Astrocyte (in vitro differentiated cells and primary cell): ENCODE data around the gene MINAR2. TPM values are rescaled to one million over a fixed set of nuclear protein-coding genes. Genes with fewer than 3 reads are reported as not detected.

Experiments
- DNase-seq: peaks from one replicate; pipeline ENCODE4 v3.0.0-alpha.2; 2010; ENCODE audit warnings: low read depth
- FAIRE-seq: peaks from 2 replicates; lab custom pipeline; 2011; peaks lifted over from hg19 to GRCh38; lab: Jason Lieb, UNC
- H2AFZ ChIP-seq: 2 replicates; pipeline ENCODE4 v1.6.0; 2012; ENCODE audit warnings: low read depth, low read length, inconsistent platforms
- H3K27ac ChIP-seq: 2 replicates; pipeline ENCODE4 v1.5.1; 2011; ENCODE audit warnings: low read depth, low read length, inconsistent platforms
- H3K27me3 ChIP-seq: 2 replicates; pipeline ENCODE4 v1.6.0; 2011; ENCODE audit warnings: low read length, inconsistent platforms; ENCODE audit not compliant: insufficient read depth
- H3K36me3 ChIP-seq: 2 replicates; pipeline ENCODE4 v1.5.1; 2011; ENCODE audit warnings: low read length, inconsistent platforms; ENCODE audit not compliant: insufficient read depth
- H3K4me1 ChIP-seq: 2 replicates; pipeline ENCODE4 v1.5.1; 2011; ENCODE audit warnings: low read length, inconsistent platforms; ENCODE audit not compliant: insufficient read depth
- H3K4me2 ChIP-seq: 2 replicates; pipeline ENCODE4 v1.6.0; 2012; ENCODE audit warnings: low read length, inconsistent platforms
- H3K4me3 ChIP-seq: 2 replicates; pipeline ENCODE4 v1.5.1; 2011; ENCODE audit warnings: low read depth, mild to moderate bottlenecking, low read length, inconsistent platforms; ENCODE audit not compliant: insufficient read depth
- H3K79me2 ChIP-seq: 2 replicates; pipeline ENCODE4 v1.6.0; 2012; ENCODE audit warnings: mild to moderate bottlenecking, low read length, inconsistent platforms; ENCODE audit not compliant: insufficient read depth
- H3K9ac ChIP-seq: 2 replicates; pipeline ENCODE4 v1.6.0; 2012; ENCODE audit warnings: mild to moderate bottlenecking, low read length, inconsistent platforms
- H3K9me3 ChIP-seq: 2 replicates; pipeline ENCODE4 v1.5.1; 2012; ENCODE audit warnings: low read depth, mild to moderate bottlenecking, low read length, inconsistent platforms; ENCODE audit not compliant: insufficient read depth
- H4K20me1 ChIP-seq: 2 replicates; pipeline ENCODE4 v1.6.0; 2012; ENCODE audit warnings: low read length, inconsistent platforms; ENCODE audit not compliant: insufficient read depth
- H3K27ac Mint-ChIP-seq: one replicate; pipeline ENCODE4 v1.8.0; 2021; ENCODE audit warnings: mild to moderate bottlenecking, mixed read lengths; ENCODE audit not compliant: unreplicated experiment
- H3K27me3 Mint-ChIP-seq: one replicate; pipeline ENCODE4 v1.8.0; 2021; ENCODE audit warnings: low read depth, mixed read lengths; ENCODE audit not compliant: unreplicated experiment
- H3K36me3 Mint-ChIP-seq: one replicate; pipeline ENCODE4 v1.8.0; 2021; ENCODE audit warnings: low read depth, mixed read lengths; ENCODE audit not compliant: unreplicated experiment
- H3K4me1 Mint-ChIP-seq: one replicate; pipeline ENCODE4 v1.8.0; 2021; ENCODE audit warnings: low read depth, mixed read lengths; ENCODE audit not compliant: unreplicated experiment
- H3K4me3 Mint-ChIP-seq: one replicate; pipeline ENCODE4 v1.8.0; 2021; ENCODE audit warnings: mild to moderate bottlenecking, moderate library complexity, mixed read lengths; ENCODE audit not compliant: unreplicated experiment
- H3K9me3 Mint-ChIP-seq: one replicate; pipeline ENCODE4 v1.8.0; 2021; ENCODE audit warnings: mild to moderate bottlenecking, mixed read lengths; ENCODE audit not compliant: unreplicated experiment
- CTCF ChIP-seq: IDR thresholded peaks from 2 replicates; pipeline ENCODE4 v1.5.1; 2011; ENCODE audit warnings: low read depth, mild to moderate bottlenecking, inconsistent platforms, low read length, moderate library complexity; ENCODE audit not compliant: insufficient read depth
- EZH2 ChIP-seq: IDR thresholded peaks from 2 replicates; pipeline ENCODE4 v1.6.1; 2012; ENCODE audit warnings: mild to moderate bottlenecking, low read length, inconsistent platforms; ENCODE audit not compliant: insufficient read depth
- total RNA-seq: library from RNA; stranded (reverse); gene quantifications from 2 replicates; pipeline ENCODE4 v1.2.1, GENCODE V29; 2021

Gene MINAR2
- total RNA-seq, 1 donor from 2014 or later = not detected

GRCh38 chr5:129803403-129803802, 55.5 kb downstream of the MINAR2 start:
- H3K27me3 ChIP-seq = no peaks in the 10 kb centered on the region
- no peaks in the 10 kb centered on the region for H3K36me3 ChIP-seq
- H3K4me1 ChIP-seq = no peaks in the 10 kb centered on the region
- Mint-ChIP-seq H3K4me3 (no peak overlapping the region), H3K27ac (no peak overlapping the region), H3K9me3 (peaks cover 10% of the 10 kb centered on the region), H3K4me1 (no peaks in the 10 kb centered on the region), H3K36me3 (peaks cover 3% of the 10 kb centered on the region), H3K27me3 (peaks cover 4% of the 10 kb centered on the region)
- DNase-seq (no peak), FAIRE-seq (no peak)
- no peaks in the 10 kb centered on the region for H3K9me3 ChIP-seq
- no peaks in the 10 kb centered on the region for H3K79me2 ChIP-seq
- no peak overlapping the region for H3K27ac ChIP-seq
- no peak overlapping the region for H3K4me3 ChIP-seq
- no peaks in the 10 kb centered on the region for H4K20me1 ChIP-seq
- TF ChIP-seq CTCF (no peak), EZH2 (no peak)
- no peak overlapping the region for H3K4me2 ChIP-seq
- no peak overlapping the region for H3K9ac ChIP-seq
- no peak overlapping the region for H2AFZ ChIP-seq

- H3K27me3 ChIP-seq = no peaks in the 10 kb centered on the region
- H3K4me2 ChIP-seq = no peak overlapping the region
- no peak overlapping the region for H2AFZ ChIP-seq
- Mint-ChIP-seq H3K27me3 (peaks cover 4% of the 10 kb centered on the region), H3K4me1 (no peaks in the 10 kb centered on the region), H3K27ac (no peak overlapping the region), H3K9me3 (peaks cover 2% of the 10 kb centered on the region), H3K36me3 (no peaks in the 10 kb centered on the region), H3K4me3 (no peak overlapping the region)
- TF ChIP-seq EZH2 = no peak
- no peak for TF ChIP-seq CTCF
- no peak overlapping the region for H3K27ac ChIP-seq
- no peaks in the 10 kb centered on the region for H3K36me3 ChIP-seq
- FAIRE-seq (no peak), DNase-seq (no peak)
- no peak overlapping the region for H3K4me3 ChIP-seq
- H3K9me3 ChIP-seq = no peaks in the 10 kb centered on the region
- H3K9ac ChIP-seq = no peak overlapping the region
- H3K4me1 ChIP-seq = no peaks in the 10 kb centered on the region
- H4K20me1 ChIP-seq = no peaks in the 10 kb centered on the region
- no peaks in the 10 kb centered on the region for H3K79me2 ChIP-seq
Observed at GRCh38 chr5:129804705-129805104, 56.8 kb downstream of the MINAR2 start.

- H3K27me3 Mint-ChIP-seq = peaks cover 4% of the 10 kb centered on the region
- H3K9me3 Mint-ChIP-seq = no peaks in the 10 kb centered on the region
- H3K9me3 ChIP-seq = no peaks in the 10 kb centered on the region
- no peak overlapping the region for H3K4me3 ChIP-seq
- H3K27ac Mint-ChIP-seq = no peak overlapping the region
- H3K79me2 ChIP-seq = no peaks in the 10 kb centered on the region
- H3K27ac ChIP-seq = no peak overlapping the region
- DNase-seq = no peak
- H4K20me1 ChIP-seq = no peaks in the 10 kb centered on the region
- no peaks in the 10 kb centered on the region for H3K36me3 ChIP-seq
- no peaks in the 10 kb centered on the region for H3K27me3 ChIP-seq
- no peak overlapping the region for H3K4me3 Mint-ChIP-seq
- H3K9ac ChIP-seq = no peak overlapping the region
- peaks cover 1% of the 10 kb centered on the region for H3K36me3 Mint-ChIP-seq
- H3K4me1 Mint-ChIP-seq = no peaks in the 10 kb centered on the region
- H2AFZ ChIP-seq = no peak overlapping the region
- no peak for FAIRE-seq
- TF ChIP-seq CTCF = no peak
- no peak for TF ChIP-seq EZH2
- no peak overlapping the region for H3K4me2 ChIP-seq
- no peaks in the 10 kb centered on the region for H3K4me1 ChIP-seq
Observed at GRCh38 chr5:129807162-129807814, 59.4 kb downstream of the MINAR2 start.
